ENCODE data around the gene PER2. TPM values are rescaled to one million over a fixed set of nuclear protein-coding genes. Genes with fewer than 3 reads are reported as not detected.

PER2 gene
- total RNA-seq, 4 donors from 2014 or later = 8.2 to 18.6 (median 9.8) TPM

- WGBS, 2 donors = 59 to 77% methylated on average over 7 to 9 of the region's 9 CpGs
- no peak overlapping the region for H3K27ac ChIP-seq
- H3K9me3 ChIP-seq = no peaks in the 10 kb centered on the region
- TF ChIP-seq CTCF (IDR thresholded peaks at IDR 0.05) = no peak
- H3K4me1 ChIP-seq = peaks cover 0 to 18% (median 0%) of the 10 kb centered on the region in 4 donors
- H3K36me3 ChIP-seq = peaks cover 2 to 98% (median 6%) of the 10 kb centered on the region in 3 donors
- no peak for DNase-seq (ENCODE audit: low spot score in 2 of 2)
- H3K27me3 ChIP-seq = no peaks in the 10 kb centered on the region
- H3K4me3 ChIP-seq = no peak overlapping the region
These were observed 17.8 kb downstream of the PER2 start for GRCh38 chr2:238270606-238271005.

DNA sequence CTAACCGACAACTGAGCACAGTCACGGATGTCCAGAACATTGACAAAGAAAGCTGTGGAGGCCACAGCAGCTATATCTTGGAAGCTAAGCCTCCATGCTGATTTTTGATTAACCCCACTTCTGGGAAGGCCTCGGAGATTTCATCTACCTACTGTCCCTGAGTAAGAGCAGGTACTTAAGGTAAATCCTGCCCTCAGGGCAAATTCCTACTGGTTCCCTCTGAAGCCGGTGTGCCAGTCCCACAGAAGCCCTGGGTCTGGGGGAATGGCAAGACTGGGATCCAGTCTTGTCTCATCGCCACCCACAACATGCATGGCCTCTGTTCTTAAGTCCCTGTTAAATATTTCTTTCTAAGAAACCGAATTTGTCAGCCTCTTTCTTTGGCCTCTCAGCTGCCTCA lies 18.7 kb downstream of the PER2 start:
- Histone ChIP-seq H3K9me3 (no peaks in the 10 kb centered on the region), H3K4me3 (no peak overlapping the region), H3K36me3 (peaks cover 0 to 98% (median 0%) of the 10 kb centered on the region in 3 donors), H3K27me3 (no peaks in the 10 kb centered on the region), H3K4me1 (peaks cover 0 to 18% (median 0%) of the 10 kb centered on the region in 4 donors), H3K27ac (no peak overlapping the region)
- 91 to 94% methylated on average over 6 of the region's 6 CpGs for WGBS, 2 donors
- no peak for DNase-seq (ENCODE audit: low spot score in 2 of 2)
- TF ChIP-seq POLR2A (IDR thresholded peaks at IDR 0.05) (no peak), CTCF (IDR thresholded peaks at IDR 0.05) (no peak), EP300 (IDR thresholded peaks at IDR 0.05) (no peak)

GRCh38 chr2:238267884-238268680 lies 20.3 kb downstream of the PER2 start:
- peaks cover 0 to 86% (median 0%) of the 10 kb centered on the region in 3 donors for H3K36me3 ChIP-seq
- WGBS, 2 donors = 89 to 90% methylated on average over 20 of the region's 20 CpGs

GRCh38 chr2:238267341-238267710 lies 21.1 kb downstream of the PER2 start:
- H3K4me3 ChIP-seq = no peak overlapping the region
- H3K27me3 ChIP-seq = no peaks in the 10 kb centered on the region
- no peak for TF ChIP-seq CTCF (IDR thresholded peaks at IDR 0.05)
- no peak for TF ChIP-seq POLR2A (IDR thresholded peaks at IDR 0.05)
- TF ChIP-seq EP300 (IDR thresholded peaks at IDR 0.05) = no peak
- H3K9me3 ChIP-seq = no peaks in the 10 kb centered on the region
- WGBS, 2 donors = 75 to 91% methylated on average over 1 of the region's 1 CpG
- no peak overlapping the region for H3K27ac ChIP-seq
- DNase-seq (ENCODE audit: low spot score in 2 of 2) = no peak
- peaks cover 0 to 40% (median 12%) of the 10 kb centered on the region in 4 donors for H3K4me1 ChIP-seq
- H3K36me3 ChIP-seq = peaks cover 0 to 84% (median 4%) of the 10 kb centered on the region in 3 donors

More at GRCh38 chr2:238267884-238268680, 20.3 kb downstream of the PER2 start:
- Histone ChIP-seq H3K9me3 (no peaks in the 10 kb centered on the region), H3K27me3 (no peaks in the 10 kb centered on the region), H3K27ac (no peak overlapping the region), H3K4me3 (no peak overlapping the region), H3K4me1 (peaks cover 0 to 32% (median 8%) of the 10 kb centered on the region in 4 donors)
- TF ChIP-seq EP300 (IDR thresholded peaks at IDR 0.05) = no peak
- TF ChIP-seq POLR2A (IDR thresholded peaks at IDR 0.05) = no peak
- TF ChIP-seq CTCF (IDR thresholded peaks at IDR 0.05) = no peak
- no peak for DNase-seq (ENCODE audit: low spot score in 2 of 2)

DNA sequence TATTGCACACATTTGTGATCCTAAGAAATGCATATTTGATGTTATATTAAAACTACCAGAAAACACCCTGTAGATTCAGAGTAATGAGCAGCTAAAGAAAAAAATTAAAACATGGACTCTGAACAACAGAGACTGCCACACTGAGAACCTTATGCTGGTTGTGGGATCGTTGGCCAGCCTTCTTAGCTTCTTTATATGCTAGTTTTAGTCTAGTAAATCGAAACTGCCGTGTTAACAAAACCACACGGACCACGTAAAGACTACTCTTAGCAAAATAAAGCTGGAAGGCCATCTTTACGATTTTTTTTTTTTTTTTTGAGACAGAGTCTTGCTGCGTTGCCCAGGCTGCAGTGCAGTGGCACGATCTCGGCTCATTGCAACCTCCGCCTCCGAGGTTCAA lies 22.8 kb downstream of the PER2 start:
- peaks cover 0 to 38% (median 12%) of the 10 kb centered on the region in 4 donors for H3K4me1 ChIP-seq
- no peak overlapping the region for H3K27ac ChIP-seq
- H3K4me3 ChIP-seq = no peak overlapping the region
- WGBS, 2 donors = 92 to 93% methylated on average over 11 of the region's 11 CpGs
- no peak for DNase-seq (ENCODE audit: low spot score in 2 of 2)
- H3K36me3 ChIP-seq = peaks cover 0 to 86% (median 4%) of the 10 kb centered on the region in 3 donors
- TF ChIP-seq CTCF (IDR thresholded peaks at IDR 0.05) = no peak
- TF ChIP-seq EP300 (IDR thresholded peaks at IDR 0.05) = no peak
- no peak for TF ChIP-seq POLR2A (IDR thresholded peaks at IDR 0.05)
- H3K9me3 ChIP-seq = no peaks in the 10 kb centered on the region
- no peaks in the 10 kb centered on the region for H3K27me3 ChIP-seq
